Measurements from ENCODE around the gene B4GALT6.

Gene B4GALT6

DNA sequence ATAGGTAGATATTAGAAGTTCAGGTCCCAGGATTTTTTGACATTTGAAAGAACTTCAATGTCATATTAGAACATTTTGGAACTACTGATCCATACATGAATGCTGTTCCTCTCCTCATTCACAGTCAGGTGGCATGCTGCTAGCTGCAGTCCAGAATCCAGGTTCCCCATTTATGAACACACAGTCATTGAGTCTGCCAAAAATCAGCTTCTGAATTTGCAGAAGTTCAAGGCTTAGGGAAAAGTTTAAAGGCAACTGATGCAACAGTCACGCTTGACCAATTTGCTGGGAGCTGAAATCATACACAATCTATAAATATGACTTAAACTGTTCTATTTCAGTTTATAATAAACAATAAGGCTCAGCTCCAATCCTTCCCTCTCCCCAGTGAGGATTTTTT, 110.0 kb downstream of the B4GALT6 start:
- Histone ChIP-seq H2AFZ (ENCODE audit: low read depth, low read length) (no peak overlapping the region), H3K27ac (ENCODE audit: low read length, poor library complexity, severe bottlenecking) (no peak overlapping the region), H3K4ac (ENCODE audit: low read depth in 1 of 2, low read length in 2 of 2) (no peak overlapping the region), H3K4me1 (ENCODE audit: control insufficient read depth, insufficient read depth, low read depth, low read length) (no peaks in the 10 kb centered on the region), H3K4me2 (ENCODE audit: low read length, poor library complexity, severe bottlenecking) (no peak overlapping the region), H3K36me3 (ENCODE audit: control insufficient read depth in 1 of 2, insufficient read depth in 2 of 2, low read depth in 1 of 2, low read length in 2 of 2) (no peaks in the 10 kb centered on the region), H4K91ac (ENCODE audit: low read length) (no peak overlapping the region), H3K79me1 (replicated peaks; ENCODE audit: low read length, poor library complexity, severe bottlenecking) (no peaks in the 10 kb centered on the region), H3K9ac (ENCODE audit: low read length) (no peak overlapping the region), H3K18ac (ENCODE audit: low read depth in 1 of 2, low read length in 2 of 2) (no peak overlapping the region), H3K14ac (ENCODE audit: low read length in 2 of 2) (no peak overlapping the region), H2BK5ac (ENCODE audit: low read depth, low read length, poor library complexity, severe bottlenecking) (no peak overlapping the region), H3K9me3 (ENCODE audit: control insufficient read depth, low read length) (no peaks in the 10 kb centered on the region), H4K8ac (ENCODE audit: low read length) (no peak overlapping the region), H2BK12ac (ENCODE audit: low read length in 2 of 2) (no peak overlapping the region), H2BK120ac (ENCODE audit: low read depth, low read length) (no peak overlapping the region), H2BK15ac (ENCODE audit: low read depth, poor library complexity, severe bottlenecking) (no peak overlapping the region), H3K4me3 (ENCODE audit: insufficient read depth in 1 of 2, low read depth in 1 of 2, low read length in 2 of 2) (no peak overlapping the region), H2AK5ac (ENCODE audit: low read length, severe bottlenecking) (no peak overlapping the region), H3K27me3 (ENCODE audit: control insufficient read depth in 1 of 2, insufficient read depth in 1 of 2, low read length in 2 of 2) (peaks cover 0 to 15% of the 10 kb centered on the region in 2 experiments), H3K23ac (ENCODE audit: low read length in 2 of 2) (no peak overlapping the region)
- DNase-seq: no peak
- no CpG with 5 or more reads among the region's 1 CpG for WGBS
